ENCODE measurements around the gene PDE4B.
"Not testable (repeated sequence)": the region's sequence is repeated elsewhere in the genome, so short reads cannot be mapped to it uniquely, and the experiment has no call there.

Gene PDE4B

DNA sequence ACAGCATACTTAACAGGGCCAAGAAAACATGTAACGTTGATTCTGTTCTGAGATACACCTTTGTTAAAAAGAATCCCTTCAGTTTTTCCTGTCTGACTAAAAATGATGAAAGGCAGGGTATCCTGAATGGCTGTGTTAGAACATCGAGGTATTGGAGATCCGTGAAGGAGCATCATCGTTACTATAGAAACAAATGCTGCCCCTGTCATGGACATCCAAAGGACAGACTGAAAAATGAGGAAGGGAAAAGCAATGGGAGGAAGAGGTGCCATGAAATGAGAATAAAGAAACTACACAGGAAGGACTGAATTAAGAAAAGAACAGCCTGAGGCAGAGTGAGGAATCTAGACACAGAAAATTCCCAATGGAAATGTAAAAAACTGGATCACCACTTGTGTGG is 257.9 kb downstream of the PDE4B start:
- DNase-seq (ENCODE audit: low read depth in 2 of 2) = no peak

DNA sequence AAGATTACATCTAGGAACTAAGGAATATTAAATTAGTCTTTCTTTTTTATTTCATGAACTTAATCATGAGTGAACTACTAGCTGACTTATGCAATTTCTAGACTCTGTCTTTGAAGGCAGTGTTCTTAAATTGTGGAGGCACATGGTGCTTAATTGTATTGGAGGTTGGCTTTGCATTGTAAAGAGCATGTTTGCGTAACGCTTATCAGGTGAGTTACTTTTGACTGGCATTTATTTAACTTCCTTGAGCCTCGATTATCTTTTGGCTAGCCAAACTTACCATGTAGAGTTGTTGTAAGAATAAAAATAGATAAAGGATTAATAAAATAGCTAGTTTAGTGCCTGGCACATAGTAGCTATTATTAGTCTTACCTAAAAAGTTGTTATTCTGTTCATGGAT is 262.4 kb downstream of the PDE4B start:
- DNase-seq (ENCODE audit: low read depth in 2 of 2) = no peak

DNA sequence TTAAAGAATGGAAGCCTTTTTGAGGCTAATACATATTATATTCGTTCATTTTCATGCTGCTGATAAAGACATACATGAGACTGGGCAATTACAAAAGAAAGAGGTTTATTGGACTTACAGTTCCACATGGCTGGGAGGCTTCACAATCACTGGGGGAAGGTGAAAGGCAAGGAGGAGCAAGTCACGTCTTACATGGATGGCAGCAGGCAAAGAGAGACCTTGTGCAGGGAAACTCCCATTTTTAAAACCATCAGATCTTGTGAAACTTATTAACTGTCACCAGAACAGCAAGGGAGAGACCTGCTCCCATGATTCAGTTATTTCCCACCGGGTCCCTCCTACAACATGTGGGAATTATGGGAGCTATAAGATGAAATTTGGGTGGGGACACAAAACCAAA is 264.8 kb downstream of the PDE4B start:
- DNase-seq (ENCODE audit: low read depth in 2 of 2) = not testable (repeated sequence)

DNA sequence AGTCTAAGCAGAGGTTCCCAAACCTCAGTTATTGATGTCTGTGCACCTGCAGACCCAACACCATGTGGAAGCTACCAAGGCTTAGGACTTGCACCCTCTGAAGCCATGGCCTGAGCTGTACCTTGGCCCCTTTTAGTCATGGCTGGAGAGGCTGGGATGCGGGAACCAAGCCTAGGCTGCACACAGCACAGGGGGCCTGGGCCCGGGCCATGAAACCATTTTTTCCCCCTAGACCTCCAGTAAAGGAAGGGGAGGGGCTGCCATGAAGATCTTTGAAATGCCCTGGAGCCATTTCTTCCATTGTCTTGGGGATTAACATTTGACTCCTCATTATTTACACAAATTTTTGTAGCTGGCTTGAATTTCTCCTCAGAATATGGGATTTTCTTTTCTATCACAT is 265.9 kb downstream of the PDE4B start:
- DNase-seq (ENCODE audit: low read depth in 2 of 2) = no peak

- not testable (repeated sequence) for DNase-seq (ENCODE audit: low read depth in 2 of 2)
Observed at GRCh38 chr1:66067219-66067618, 274.5 kb downstream of the PDE4B start.

GRCh38 chr1:66069976-66070876 is 277.5 kb downstream of the PDE4B start:
- DNase-seq (ENCODE audit: low read depth in 2 of 2) = no peak

- no peak for DNase-seq (ENCODE audit: low read depth in 2 of 2)
Observed at GRCh38 chr1:66073388-66073787, 280.7 kb downstream of the PDE4B start.

- no peak for DNase-seq (ENCODE audit: low read depth in 2 of 2)
Observed at GRCh38 chr1:66074147-66074546, 281.5 kb downstream of the PDE4B start.

DNA sequence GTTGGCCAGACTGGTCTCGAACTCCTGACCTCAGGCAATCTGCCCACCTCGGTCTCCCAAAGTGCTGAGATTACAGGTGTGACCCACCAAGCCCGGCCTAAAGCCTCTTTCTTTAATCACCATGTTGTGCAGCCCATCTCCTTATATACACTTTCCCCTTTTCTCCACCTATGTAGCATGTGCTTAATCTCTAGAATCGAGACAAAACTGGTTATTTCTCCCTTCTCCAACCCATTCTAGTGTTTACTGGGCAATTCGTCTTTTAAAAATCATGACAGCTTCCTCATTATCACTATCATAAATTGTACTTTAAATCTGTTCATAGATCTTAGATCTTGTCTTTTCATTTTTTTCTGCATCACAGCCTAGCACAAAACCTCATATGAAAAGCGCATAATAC is 285.7 kb downstream of the PDE4B start:
- DNase-seq (ENCODE audit: low read depth in 2 of 2) = no peak

DNA sequence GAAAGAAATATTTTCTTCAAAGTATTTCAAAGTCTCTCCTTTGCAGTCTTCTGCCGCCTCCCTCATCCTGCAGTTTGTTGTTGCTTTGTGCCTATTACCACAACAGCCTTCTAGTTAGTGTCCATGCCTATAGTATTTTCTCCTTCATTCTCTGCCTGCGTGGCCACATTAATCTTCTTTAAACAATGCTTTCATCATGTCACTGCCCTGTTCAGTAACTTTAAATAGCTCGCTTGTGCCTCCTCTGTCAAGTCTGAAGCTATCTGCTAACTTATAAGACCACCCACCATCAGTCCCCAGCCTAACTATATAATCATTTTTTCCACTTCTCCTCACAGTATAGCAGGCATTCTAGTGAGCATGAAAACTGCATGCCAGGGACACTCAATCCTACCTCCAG is 290.3 kb downstream of the PDE4B start:
- no peak for DNase-seq (ENCODE audit: low read depth in 2 of 2)

GRCh38 chr1:66084442-66084841 is 291.7 kb downstream of the PDE4B start:
- DNase-seq (ENCODE audit: low read depth in 2 of 2) = no peak

DNA sequence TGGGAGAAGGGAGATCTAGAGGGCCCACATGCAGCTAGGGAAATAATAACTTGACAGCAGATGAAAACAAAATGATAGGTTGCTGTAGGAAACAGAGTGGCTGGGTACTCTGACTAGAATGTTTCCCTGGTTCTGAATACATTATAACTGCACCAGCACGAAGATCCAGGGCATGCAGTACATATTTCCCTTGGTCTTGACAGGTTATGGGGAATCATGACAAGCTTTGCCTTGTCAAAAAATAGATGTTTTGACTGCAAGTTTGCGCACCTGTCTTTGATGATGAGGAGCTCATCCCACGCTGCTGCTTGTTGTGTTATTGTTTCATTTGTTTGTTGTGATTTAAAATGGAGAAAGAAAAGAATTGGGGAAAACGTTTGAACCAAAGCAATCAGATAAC is 292.9 kb downstream of the PDE4B start:
- DNase-seq (ENCODE audit: low read depth in 2 of 2) = no peak

DNA sequence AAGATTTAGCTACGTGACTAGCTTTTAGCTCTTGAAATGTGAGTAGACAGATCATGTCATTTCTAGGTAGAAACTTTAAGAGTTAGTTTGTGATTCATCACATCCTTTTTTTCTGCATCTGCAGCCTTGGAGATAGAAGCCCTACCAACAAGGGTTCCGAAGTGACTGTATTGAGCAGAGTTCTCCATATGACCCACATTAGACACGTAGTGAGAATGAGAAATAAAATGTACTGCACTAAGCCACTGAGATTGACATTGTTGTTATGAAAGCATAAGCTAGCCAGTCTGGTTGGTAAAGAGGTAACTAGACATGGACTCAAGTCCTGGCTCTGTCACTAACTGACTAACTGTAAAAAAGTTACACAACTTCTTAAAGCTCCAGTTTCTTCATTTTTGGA is 296.1 kb downstream of the PDE4B start:
- DNase-seq (ENCODE audit: low read depth in 2 of 2) = no peak

DNA sequence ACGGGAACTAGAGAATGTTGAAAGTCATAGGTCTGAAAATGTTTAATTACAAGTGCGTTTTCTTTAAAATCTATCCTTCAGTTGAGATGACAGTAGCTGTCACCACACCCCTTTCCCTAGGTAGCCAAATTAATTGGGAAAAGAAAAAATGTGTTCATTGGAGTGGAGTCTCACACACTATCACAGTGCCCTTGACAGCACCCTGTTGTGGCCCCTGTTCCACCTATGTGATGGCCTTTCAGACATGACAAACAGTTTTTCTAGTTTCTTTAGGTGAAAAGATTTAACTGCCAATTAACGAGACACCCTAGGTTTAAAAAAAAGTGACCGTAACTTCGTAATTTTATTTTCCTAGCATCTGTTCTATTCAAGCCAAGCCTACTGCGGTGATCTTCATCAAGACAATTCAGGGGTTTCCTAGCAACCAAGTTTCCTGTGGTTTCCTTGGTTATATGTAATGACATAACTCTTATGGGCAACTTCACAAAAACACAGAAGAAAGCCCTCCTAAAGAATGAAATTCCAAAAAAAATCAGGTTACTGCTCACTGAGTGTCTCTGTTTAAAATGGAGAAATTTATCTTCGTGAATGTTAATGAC is 298.3 kb downstream of the PDE4B start:
- DNase-seq (ENCODE audit: low read depth in 2 of 2) = no peak

- no peak for DNase-seq (ENCODE audit: low read depth in 2 of 2)
Observed at GRCh38 chr1:66095190-66095589, 302.5 kb downstream of the PDE4B start.

DNA sequence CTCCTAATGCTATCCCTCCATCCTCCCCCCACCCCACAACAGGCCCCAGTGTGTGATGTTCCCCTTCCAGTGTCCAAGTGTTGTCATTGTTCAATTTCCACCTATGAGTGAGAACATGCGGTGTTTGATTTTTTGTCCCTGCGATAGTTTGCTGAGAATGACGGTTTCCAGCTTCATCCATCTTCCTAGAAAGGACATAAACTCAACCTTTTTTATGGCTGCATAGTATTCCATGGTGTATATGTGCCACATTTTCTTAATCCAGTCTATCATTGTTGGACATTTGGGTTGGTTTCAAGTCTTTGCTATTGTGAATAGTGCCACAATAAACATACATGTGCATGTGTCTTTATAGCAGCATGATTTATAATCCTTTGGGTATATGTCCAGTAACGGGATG is 308.3 kb downstream of the PDE4B start:
- not testable (repeated sequence) for DNase-seq (ENCODE audit: low read depth in 2 of 2)

- not testable (repeated sequence) for DNase-seq (ENCODE audit: low read depth in 2 of 2)
Observed at GRCh38 chr1:66104076-66104475, 311.4 kb downstream of the PDE4B start.

GRCh38 chr1:66108624-66109023 is 315.9 kb downstream of the PDE4B start:
- DNase-seq (ENCODE audit: low read depth in 2 of 2) = no peak

DNA sequence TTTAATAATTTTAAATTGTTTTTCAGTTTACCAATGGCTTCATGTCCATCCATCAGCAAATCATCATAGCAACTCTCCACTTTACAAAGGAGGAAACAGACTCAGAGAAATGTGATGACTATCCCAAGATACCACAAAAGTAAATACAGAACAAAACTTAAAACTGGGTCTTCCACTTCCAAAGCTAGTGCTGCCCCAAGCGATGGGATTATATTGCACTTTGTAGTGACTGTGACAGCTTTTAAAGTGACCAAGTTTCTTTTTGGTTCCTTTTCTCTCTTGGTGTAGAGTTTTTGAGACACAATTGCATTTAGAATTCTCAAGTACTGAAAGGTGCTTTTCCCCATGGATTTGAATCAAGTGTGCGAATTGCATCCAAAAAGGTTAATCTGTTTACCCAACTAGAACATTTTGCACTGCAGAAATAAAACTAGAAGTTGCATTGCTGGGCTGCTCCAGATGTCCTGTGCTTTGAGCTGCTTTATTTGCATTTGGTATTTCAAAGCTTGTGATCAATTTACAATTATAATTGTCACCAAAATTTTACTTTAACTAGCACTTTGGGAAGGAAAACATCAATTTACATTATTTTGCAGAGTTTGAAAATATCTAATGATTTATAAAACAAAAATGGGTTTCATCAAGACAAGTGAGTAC is 320.2 kb downstream of the PDE4B start:
- no peak for DNase-seq (ENCODE audit: low read depth in 2 of 2)

DNA sequence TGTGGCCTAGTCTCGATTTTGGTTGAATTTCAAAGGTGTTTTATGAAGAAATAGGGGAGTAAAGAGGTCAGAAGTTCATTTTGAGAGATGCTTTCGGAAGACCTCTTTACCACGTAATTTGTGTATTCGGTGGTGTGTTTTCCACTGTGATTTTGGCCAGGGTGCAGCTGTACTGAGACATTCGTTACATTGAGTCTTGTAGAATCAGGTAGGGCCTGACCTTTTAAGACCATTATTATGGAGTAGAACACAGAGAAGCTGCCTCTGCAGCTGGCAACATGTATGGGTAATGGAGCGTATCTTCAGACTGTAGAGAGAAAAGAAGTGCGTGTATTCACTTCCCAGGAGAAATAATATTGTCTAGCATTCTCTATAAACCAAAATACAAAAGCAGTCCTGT is 326.5 kb downstream of the PDE4B start:
- no peak for DNase-seq (ENCODE audit: low read depth in 2 of 2)

DNA sequence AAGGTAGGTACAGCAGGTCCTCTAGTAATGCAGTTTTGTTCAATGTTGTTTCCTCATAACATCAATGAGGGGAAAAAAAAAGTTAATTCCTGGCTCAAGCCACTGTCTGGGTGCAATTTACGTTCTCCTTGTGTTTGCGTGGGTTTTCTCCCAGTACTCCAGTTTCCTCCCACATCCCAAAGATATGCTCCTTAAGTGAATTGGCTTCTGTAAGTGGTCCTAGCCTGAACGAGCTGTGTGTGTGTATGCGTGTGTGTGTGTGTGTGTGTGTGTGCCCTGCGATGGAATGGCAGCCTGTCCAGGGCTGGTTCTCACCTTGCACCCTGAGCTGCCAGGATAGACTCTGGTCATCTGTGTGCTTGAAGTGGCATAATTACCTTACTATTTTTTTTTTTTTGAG is 332.0 kb downstream of the PDE4B start:
- DNase-seq (ENCODE audit: low read depth in 2 of 2) = no peak

GRCh38 chr1:66128641-66129040 is 335.9 kb downstream of the PDE4B start:
- DNase-seq (ENCODE audit: low read depth in 2 of 2) = not testable (repeated sequence)

- no peak for DNase-seq (ENCODE audit: low read depth in 2 of 2)
Observed at GRCh38 chr1:66132324-66132723, 339.6 kb downstream of the PDE4B start.

Measured in fibroblast of skin of left quadriceps (primary cell).